LNCaP clone FGC (cell line): ENCODE measurements around the gene CNST.
A peak's percentile ranks its signal among the peaks of the same experiment; 100 is the strongest.
"Not testable (repeated sequence)": the region's sequence is repeated elsewhere in the genome, so short reads cannot be mapped to it uniquely, and the experiment has no call there.

Experiments
- DNase-seq: peaks from one replicate; pipeline ENCODE4 v3.0.0-alpha.2; 2011; ENCODE audit warnings: low read depth
- H3K4me3 ChIP-seq: 2 replicates; pipeline ENCODE4 v1.5.1; 2011; ENCODE audit warnings: mild to moderate bottlenecking, low read depth, low read length, control low read depth
- TF ChIP-seq, protein P1 (sequence below): IDR thresholded peaks from 2 replicates; pipeline ENCODE4 v1.5.1; 2012; ENCODE audit warnings: mild to moderate bottlenecking; ENCODE audit not compliant: control insufficient read depth, insufficient read depth; ENCODE audit errors: extremely low read depth

Gene CNST

DNA sequence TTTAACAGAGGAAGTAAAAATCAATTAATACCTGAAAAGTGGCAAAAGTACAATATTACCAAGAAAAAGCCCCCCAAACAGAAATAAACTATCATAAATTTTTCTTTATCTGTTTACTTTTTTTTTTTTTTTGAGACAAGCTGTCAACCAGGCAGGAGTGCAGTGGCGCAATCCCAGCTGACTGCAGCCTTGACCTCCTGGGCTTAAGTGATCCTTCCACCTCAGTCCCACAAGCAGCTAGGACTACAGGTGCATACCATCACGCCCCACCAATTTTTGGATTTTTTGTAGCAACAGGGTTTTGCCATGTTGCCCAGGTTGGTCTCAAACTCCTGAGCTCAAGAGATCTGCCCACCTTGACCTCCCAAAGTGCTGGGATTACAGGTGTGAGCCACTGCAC is 8.2 kb upstream of the CNST start:
- no peak for DNase-seq
- TF ChIP-seq, protein P1, sequence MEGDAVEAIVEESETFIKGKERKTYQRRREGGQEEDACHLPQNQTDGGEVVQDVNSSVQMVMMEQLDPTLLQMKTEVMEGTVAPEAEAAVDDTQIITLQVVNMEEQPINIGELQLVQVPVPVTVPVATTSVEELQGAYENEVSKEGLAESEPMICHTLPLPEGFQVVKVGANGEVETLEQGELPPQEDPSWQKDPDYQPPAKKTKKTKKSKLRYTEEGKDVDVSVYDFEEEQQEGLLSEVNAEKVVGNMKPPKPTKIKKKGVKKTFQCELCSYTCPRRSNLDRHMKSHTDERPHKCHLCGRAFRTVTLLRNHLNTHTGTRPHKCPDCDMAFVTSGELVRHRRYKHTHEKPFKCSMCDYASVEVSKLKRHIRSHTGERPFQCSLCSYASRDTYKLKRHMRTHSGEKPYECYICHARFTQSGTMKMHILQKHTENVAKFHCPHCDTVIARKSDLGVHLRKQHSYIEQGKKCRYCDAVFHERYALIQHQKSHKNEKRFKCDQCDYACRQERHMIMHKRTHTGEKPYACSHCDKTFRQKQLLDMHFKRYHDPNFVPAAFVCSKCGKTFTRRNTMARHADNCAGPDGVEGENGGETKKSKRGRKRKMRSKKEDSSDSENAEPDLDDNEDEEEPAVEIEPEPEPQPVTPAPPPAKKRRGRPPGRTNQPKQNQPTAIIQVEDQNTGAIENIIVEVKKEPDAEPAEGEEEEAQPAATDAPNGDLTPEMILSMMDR = no peak
- no peak overlapping the region for H3K4me3 ChIP-seq

DNA sequence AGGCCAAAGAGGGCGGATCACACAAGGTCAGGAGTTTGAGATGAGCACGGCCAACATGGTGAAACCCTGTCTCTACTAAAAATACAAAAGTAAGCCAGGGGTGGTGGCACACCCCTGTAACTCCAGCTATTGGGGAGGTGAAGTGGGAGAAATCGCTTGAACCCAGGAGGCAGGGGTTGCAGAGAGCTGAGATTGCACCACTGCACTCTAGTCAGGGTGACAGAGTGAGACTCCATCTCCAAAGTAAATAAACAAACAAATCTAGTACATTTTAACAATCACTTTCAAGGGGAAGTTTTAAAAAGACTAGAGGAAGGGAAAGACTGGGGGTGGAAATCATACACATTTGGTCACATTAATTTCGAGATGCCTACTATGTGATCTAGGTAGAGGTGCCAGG is 6.9 kb upstream of the CNST start:
- no peak for DNase-seq
- TF ChIP-seq, protein P1 = no peak
- no peak overlapping the region for H3K4me3 ChIP-seq

DNA sequence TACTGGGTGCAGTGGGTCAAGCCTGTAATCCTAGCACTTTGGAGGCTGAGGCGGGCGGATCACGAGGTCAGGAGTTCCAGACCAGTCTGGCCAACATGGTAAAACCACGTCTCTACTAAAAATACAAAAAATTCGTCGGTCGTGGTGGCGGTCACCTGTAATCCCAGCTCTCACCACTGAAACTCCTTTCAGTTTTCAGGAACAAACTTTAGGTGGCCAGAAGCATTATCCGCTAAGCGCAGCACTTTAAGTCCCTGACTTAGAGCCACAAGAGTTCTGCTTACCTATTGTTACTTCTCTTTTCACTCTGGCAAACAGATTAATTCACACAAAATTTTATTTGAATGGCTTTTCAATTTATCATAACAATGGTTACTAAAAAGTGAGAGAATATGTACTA is 5.4 kb upstream of the CNST start:
- H3K4me3 ChIP-seq, DNase-seq: not testable (repeated sequence)

DNA sequence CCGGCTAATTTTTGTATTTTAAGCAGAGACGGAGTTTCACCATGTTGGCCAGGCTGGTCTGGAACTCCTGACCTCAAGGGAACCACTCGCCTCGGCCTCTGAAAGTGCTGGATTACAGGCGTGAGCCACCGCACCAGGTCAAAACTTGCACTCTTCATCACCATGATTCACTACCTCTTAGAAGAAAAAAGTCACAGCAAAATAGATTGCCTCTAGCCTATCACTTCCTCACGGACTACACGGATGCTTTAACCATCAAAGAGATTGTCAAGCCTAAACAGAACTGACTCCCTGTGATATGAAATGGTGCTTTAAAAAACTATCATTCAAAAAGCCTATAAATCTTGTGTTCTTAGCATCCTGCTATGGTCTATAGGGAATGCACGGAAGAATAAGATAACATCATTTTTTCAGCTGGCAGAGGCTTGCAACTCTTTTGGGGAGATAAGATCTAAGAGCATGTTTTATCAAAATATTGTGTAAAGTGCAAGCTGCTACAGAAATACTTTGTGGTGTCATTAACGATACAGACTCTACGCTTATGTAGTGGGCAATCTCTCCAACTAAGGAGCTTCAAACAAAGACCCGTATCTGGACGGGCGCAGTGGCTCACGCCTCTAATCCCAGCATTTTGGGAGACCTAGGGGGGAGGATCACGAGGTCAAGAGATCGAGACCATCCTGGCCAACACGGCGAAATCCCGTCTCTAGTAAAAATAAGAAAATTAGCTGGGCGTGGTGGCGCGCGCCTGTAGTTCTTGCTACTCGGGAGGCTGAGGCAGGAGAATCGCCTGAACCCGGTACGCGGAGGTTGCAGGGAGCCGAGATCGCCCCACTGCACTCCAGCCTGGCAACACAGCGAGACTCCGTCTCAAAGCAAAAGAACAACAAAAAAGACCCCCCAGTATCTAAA is 1.2 kb upstream of the CNST start:
- TF ChIP-seq, protein P1 = no peak
- no peak for DNase-seq
- peak overlapping the region; percentile 64 for H3K4me3 ChIP-seq

DNA sequence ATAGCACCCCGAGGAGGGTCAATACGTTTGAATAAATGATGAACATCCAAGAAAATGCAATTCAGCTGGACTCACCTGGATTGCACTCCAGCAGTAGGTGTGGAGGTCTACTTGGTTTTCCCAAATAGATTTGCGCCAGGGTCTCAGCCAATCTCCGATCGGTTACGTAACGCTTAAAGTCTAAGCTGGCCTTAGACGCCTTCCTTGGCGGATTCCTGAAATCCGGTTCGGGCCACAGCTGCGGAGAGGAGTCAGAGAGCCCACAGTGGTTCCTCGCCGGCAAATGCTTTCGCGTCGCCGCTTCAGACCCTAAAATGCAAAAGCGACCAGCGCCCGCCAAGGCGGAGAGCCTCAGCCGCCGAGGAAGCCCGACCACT is 517 bp upstream of the CNST start:
- TF ChIP-seq, protein P1 = no peak
- H3K4me3 ChIP-seq = peak overlapping the region; percentile 64
- DNase-seq = peak; percentile 58

DNA sequence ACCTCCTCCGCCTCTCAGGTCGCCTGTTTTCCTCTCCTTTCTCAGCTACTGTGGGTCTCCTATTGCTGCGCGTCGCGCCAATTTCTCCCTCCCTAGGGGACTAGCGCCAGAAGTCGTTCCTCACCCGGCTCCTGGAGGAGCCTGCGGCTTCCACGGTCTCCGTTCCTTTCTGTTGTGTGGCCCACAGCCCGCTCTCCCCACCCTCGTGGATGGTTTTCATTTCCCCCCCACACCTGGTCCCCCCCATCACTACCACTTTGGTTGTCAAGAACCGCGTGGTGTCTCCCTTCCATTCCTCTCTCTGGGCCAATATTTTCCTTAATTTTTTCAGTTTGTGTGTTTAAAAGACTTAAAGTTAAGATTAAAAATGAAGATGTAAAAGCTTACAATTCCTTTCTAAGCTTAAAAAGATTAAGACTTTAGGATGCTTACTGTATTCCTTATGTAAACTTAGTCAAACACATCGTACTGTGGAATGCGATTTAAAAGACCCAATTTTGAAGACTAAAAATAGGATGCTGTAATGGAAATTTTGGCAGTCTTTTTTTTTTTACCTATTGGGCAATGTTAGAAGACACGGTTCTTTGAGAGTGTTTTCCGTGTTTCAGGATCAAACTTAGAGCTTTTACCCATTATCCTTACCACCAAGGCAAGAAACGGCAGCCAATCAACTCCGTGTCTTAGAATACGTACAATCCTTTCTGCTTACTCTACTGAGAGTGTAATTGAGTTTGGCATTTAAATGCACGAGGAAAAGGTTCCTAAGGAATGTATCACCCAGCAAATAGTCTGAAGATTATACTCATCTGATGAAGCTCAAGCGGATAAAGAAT is 773 bp downstream of the CNST start:
- TF ChIP-seq, protein P1 = 0 out of 2 replicates have a peak, but pooled peaks have one; percentile 12
- H3K4me3 ChIP-seq = peak overlapping the region; percentile 64
- DNase-seq = no peak

DNA sequence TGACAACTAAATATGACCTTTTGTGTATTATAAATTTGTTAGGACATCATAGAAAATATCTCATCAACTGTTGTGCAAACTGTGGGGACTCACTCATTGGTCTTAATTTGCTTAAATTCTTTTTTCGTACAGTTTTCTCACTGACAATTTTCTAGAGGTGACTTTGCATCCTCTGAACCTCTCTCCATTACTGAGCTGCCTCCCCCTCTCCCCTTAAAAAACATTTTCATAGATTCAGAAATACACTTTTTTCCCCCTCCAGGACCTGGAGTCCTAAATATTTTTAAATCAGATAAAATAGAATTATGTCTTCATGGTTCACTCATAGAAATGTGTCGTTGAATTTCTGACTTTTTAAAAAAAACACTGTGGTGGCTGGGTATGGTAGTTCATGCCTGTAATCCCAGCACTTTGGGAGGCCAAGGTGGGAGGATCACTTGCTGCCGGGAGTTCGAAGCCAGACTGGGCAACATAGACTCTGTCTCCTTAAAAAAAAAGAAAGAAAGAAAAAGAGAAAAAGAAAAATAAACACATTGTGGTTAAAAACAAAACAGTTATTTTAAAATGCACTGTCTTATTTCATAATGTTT is 1.5 kb downstream of the CNST start:
- TF ChIP-seq, protein P1 = no peak
- peak overlapping the region; percentile 64 for H3K4me3 ChIP-seq
- DNase-seq = no peak
